ENCODE measurements around the gene WBP1. TPM values are rescaled to one million over a fixed set of nuclear protein-coding genes. Genes with fewer than 3 reads are reported as not detected.

The WBP1 gene
- total RNA-seq, 1 experiment from 2014 or later: 64.4 TPM

DNA sequence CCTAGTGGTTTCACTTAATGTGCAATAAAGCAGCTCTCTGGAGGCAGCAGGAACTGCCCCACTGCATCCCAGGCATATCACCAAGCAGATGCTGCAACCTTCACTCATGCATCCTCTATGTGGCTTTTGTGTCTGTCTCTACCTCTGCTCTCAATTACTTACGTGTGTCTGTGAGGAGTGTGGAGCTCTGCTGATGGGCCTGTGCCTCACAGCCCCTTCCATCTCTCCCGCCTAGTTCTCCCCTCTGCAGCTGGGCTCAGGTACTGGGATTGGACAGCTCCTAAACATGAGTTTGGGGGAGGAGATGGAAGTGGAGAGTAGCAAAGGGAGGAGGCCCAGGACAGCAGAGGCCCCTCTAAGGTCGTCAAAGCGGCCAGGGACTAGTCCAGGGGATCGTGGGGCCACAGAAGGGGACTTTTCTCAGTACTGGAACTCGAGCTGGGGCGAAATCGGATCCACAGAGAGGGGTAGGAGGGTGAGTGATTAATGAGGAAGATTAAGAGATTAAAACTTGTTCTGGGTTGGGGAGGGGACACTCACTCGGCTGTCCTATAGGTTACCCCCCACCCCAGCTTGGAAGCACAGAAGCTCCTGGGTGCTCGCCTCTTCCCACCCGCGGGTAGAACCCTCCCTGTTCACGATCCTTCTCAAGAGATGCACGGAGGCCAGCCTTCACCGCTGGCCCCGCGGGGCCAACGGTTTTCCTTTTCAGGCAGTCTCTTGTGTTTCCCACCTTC is 43.3 kb downstream of the WBP1 start:
- Histone ChIP-seq H4K20me1 (ENCODE audit: low read length) (no peaks in the 10 kb centered on the region), H3K79me2 (ENCODE audit: low read length) (peaks cover 14% of the 10 kb centered on the region), H3K36me3 (ENCODE audit: low read depth, low read length) (peaks cover 7% of the 10 kb centered on the region), H3K9ac (ENCODE audit: low read length) (no peak overlapping the region), H3K4me3 (ENCODE audit: low read length) (no peak overlapping the region), H3K4me1 (ENCODE audit: insufficient read depth, low read length) (peaks cover 29% of the 10 kb centered on the region), H3K27ac (ENCODE audit: low read length) (no peak overlapping the region), H3K27me3 (ENCODE audit: low read length) (no peaks in the 10 kb centered on the region), H2AFZ (ENCODE audit: low read length) (no peak overlapping the region), H3K9me3 (ENCODE audit: low read length) (no peaks in the 10 kb centered on the region), H3K9me2 (replicated peaks; ENCODE audit: low read length) (no peaks in the 10 kb centered on the region), H3K4me2 (ENCODE audit: low read length) (no peak overlapping the region), H3F3A (ENCODE audit: low read length, unreplicated experiment) (no peaks in the 10 kb centered on the region)
- ATAC-seq (no peak), DNase-seq (no peak)
- BruUV-seq (replicated peaks): no TSS peak
- TF ChIP-seq, protein P1, sequence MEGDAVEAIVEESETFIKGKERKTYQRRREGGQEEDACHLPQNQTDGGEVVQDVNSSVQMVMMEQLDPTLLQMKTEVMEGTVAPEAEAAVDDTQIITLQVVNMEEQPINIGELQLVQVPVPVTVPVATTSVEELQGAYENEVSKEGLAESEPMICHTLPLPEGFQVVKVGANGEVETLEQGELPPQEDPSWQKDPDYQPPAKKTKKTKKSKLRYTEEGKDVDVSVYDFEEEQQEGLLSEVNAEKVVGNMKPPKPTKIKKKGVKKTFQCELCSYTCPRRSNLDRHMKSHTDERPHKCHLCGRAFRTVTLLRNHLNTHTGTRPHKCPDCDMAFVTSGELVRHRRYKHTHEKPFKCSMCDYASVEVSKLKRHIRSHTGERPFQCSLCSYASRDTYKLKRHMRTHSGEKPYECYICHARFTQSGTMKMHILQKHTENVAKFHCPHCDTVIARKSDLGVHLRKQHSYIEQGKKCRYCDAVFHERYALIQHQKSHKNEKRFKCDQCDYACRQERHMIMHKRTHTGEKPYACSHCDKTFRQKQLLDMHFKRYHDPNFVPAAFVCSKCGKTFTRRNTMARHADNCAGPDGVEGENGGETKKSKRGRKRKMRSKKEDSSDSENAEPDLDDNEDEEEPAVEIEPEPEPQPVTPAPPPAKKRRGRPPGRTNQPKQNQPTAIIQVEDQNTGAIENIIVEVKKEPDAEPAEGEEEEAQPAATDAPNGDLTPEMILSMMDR (conservative IDR thresholded peaks at IDR 0.05; ENCODE audit: low read depth, low read length): no peak
- no peak for TF ChIP-seq EZH2phosphoT487 (IDR thresholded peaks at IDR 0.05; ENCODE audit: borderline replicate concordance, low read length)
- TF ChIP-seq EZH2 (IDR thresholded peaks at IDR 0.05; ENCODE audit: low read length, unreplicated experiment): no peak
- POLR2A ChIA-PET (ENCODE audit: unreplicated experiment): no interaction called here
- intact Hi-C loops (cut with micrococcal nuclease): no loop called here
- CTCF ChIA-PET: no interaction called here

DNA sequence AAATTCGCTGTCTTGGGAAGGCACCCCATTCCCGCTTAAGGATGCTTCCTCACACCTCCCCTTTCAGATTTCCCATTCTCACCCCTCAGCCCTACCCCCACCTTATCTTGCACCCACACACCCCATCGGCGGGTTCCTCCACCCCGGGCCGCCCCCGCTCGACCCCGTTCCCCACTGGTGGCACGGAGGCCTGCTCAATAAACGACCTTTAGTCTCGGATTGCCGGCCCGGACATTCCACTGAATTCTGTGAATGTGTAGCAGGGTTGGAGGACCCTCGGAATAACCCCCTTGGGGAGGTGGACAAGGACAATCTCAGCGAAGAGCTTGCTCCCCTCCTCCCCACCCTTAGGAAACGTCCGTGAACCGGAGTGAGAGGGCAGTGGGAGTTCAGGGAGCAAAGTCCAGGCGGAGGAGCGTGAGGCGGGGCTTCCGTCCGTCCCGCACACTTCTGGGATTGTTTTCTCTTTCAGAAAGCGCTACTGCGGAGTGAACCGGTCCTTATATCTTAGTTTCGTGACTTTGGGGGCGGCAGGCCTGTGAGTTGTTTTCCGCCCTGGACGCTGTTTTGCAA is 44.0 kb downstream of the WBP1 start:
- no TSS peak for BruUV-seq (replicated peaks)
- CTCF ChIA-PET: no interaction called here
- intact Hi-C loops (cut with micrococcal nuclease): no loop called here

More for the DNA sequence above, 44.0 kb downstream of the WBP1 start:
- Histone ChIP-seq H3K4me3 (ENCODE audit: low read length) (no peak overlapping the region), H3F3A (ENCODE audit: low read length, unreplicated experiment) (no peaks in the 10 kb centered on the region), H4K20me1 (ENCODE audit: low read length) (no peaks in the 10 kb centered on the region), H3K36me3 (ENCODE audit: low read depth, low read length) (peaks cover 7% of the 10 kb centered on the region), H3K79me2 (ENCODE audit: low read length) (peaks cover 22% of the 10 kb centered on the region), H3K9ac (ENCODE audit: low read length) (no peak overlapping the region), H3K9me3 (ENCODE audit: low read length) (no peaks in the 10 kb centered on the region), H3K9me2 (replicated peaks; ENCODE audit: low read length) (no peaks in the 10 kb centered on the region), H3K27me3 (ENCODE audit: low read length) (no peaks in the 10 kb centered on the region), H3K4me2 (ENCODE audit: low read length) (no peak overlapping the region), H2AFZ (ENCODE audit: low read length) (no peak overlapping the region), H3K4me1 (ENCODE audit: insufficient read depth, low read length) (peaks cover 32% of the 10 kb centered on the region), H3K27ac (ENCODE audit: low read length) (no peak overlapping the region)
- ATAC-seq: no peak
- POLR2A ChIA-PET (ENCODE audit: unreplicated experiment): no interaction called here
- TF ChIP-seq, protein P1 (conservative IDR thresholded peaks at IDR 0.05; ENCODE audit: low read depth, low read length): no peak
- TF ChIP-seq EZH2 (IDR thresholded peaks at IDR 0.05; ENCODE audit: low read length, unreplicated experiment): no peak
- no peak for TF ChIP-seq EZH2phosphoT487 (IDR thresholded peaks at IDR 0.05; ENCODE audit: borderline replicate concordance, low read length)
- no peak for DNase-seq

All from PC-3 (cell line).